GM21423 (cell line): ENCODE measurements around the gene MAPK10.
"Not testable (repeated sequence)": the region's sequence is repeated elsewhere in the genome, so short reads cannot be mapped to it uniquely, and the experiment has no call there.

Source experiments
- ATAC-seq: cut with Tn5 transposase; IDR thresholded peaks from one replicate; pipeline ENCODE4 v1.9.1; 2021; ENCODE audit warnings: mild to moderate bottlenecking, moderate library complexity; ENCODE audit not compliant: unreplicated experiment

Gene MAPK10

DNA sequence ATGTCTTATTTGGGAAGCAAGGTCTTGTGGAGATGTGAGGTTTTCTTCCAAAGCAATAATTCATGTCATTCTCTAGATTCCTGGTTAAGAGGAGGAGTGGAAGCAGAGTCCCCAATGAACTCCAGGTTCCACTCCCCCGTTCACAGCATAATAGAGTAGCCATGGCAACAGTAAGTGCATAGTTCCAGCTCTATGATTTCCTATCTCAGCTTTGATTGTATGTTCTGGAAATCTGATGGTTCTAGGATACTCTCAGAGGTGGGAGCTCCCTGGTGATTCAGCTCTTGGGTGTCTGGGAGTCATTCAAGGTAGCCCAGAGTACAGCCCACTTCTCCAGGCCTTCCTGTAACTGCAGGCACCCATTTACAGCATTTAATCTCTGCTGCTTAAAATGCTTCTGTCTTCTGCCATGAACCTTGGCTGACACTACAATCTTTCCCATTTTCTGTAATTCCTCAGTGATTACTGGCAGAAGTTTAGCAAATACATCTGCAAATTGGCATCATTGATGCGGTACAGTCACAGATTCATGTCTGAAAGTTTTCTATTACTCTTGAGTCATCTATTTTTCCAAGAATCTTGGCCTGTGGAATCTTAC, 242.0 kb downstream of the MAPK10 start:
- no peak for ATAC-seq

DNA sequence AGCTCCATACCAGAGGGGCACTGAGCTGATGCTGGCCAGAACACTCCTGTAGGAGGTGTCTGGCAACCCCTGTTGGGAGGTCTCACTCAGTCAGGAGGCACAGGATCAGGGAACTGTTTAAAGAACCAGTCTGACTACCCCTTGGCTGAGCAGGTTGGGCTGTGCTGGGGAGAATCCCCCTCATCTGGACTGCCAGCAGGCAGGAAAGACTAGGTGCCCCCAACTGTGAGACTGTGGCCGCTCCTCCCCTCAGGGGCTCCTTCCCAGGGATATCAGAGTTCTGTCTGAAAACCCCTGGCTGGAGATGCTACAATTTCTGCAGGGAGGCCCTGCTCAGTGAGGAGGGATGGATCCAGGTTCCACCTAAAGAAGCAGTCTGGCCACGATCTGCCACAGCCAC, 245.3 kb downstream of the MAPK10 start:
- no peak for ATAC-seq

DNA sequence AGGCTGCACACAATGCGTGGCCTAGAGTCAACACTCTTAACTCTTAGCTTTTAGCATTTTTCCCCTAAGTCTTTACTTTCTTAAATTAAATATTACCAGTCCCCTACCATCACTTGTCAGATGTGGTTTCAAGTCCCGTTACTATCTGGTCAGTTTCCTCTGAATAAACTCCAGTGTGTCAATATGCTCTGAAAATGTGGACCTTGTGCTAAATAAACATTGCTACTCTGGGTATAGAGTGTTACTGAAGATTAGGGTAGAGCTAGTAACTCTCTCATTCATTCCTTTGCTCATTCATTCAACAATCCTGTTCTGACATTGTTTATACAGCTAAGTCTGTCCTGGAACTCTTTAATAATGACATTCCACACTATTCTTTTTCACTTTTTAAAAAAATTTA, 251.0 kb downstream of the MAPK10 start:
- no peak for ATAC-seq

- no peak for ATAC-seq
Measured at GRCh38 chr4:86108137-86108536, 251.7 kb downstream of the MAPK10 start.

DNA sequence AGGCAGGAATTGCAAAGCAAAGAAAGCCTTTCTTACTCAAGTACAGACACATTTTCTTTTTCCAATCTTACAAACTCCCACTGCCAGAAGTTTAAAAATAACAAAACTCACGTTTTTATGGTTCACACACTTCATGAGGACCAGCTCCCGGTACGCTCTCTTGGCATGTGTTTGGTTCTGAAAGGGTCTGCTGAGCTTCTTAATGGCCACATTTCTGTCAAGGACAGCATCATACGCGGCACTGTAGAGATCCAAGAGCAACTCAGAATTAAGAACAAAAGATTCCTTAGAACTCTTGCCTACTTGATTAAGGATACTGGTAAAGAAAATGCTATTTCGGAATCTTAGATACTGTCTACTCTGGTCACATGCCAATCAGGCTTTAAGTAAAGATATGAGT, 252.7 kb downstream of the MAPK10 start:
- no peak for ATAC-seq

DNA sequence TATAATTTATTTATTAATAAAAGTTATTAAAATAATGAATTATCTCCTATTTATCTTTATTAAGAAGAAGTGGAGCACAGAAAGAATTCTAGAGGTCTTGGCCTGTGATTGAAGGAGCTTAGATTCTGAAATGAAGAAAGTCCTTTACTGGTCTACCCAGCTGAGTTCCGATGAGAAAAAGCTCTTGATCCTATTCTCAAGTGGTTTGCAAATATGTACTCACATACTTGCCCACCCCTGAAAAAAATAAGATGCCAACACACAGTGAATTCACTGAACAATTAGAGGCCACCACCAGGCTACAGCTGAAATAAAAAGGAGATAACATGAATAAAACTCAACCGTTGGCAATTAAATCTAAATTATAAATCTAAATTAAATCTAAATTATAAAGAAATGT, 253.4 kb downstream of the MAPK10 start:
- no peak for ATAC-seq

GRCh38 chr4:86101841-86102240, 258.0 kb downstream of the MAPK10 start:
- ATAC-seq: no peak

DNA sequence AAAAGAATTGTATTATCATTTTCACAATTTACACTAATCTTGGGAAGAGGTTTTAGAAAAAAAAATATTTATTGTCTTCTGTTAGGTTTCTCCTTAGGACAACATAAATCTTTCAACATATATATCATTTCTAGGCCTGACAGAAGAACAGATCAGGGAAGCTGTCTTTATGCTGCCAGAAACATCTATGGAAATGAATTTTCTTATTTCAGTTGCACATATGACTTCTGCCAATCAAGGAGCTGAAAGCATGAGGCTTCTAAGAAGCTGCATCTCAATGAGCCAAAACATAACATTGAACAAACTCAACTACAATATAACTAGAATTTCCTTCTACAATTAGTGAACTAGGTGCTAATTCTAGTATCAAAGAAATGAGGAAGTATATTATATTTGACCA, 258.4 kb downstream of the MAPK10 start:
- no peak for ATAC-seq

DNA sequence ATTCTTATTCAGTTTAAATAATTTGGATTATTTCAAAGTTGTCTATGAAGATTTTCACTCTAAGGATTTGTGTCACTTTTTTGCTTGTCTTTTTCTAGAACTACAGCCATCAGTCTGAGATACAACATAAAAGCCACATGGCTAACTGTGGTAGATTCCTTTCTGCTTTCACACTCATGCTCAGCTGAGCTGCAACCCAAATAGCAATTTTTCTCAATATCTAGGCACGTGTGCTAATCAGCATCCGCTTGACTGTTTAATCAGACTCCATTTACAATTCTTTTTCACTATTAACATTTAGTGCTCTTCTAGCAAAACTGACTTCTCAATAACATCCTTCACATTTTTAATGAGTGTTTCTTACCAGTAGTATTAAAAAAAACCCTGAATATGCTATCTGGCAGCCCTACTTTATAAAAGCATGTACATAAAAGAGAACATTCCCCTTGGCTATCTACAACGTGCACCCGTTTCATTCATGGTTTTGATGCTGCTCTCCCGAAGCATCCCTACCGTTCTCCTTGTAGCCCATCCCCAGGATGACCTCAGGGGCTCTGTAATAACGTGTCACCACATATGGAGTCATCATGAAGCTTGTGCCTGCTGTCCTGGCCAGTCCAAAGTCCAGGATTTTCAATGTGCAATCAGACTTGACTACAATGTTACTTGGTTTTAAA, 259.2 kb downstream of the MAPK10 start:
- no peak for ATAC-seq

GRCh38 chr4:86099348-86099747, 260.5 kb downstream of the MAPK10 start:
- ATAC-seq: no peak

GRCh38 chr4:86098691-86099090, 261.2 kb downstream of the MAPK10 start:
- no peak for ATAC-seq

GRCh38 chr4:86096373-86096772, 263.5 kb downstream of the MAPK10 start:
- no peak for ATAC-seq

DNA sequence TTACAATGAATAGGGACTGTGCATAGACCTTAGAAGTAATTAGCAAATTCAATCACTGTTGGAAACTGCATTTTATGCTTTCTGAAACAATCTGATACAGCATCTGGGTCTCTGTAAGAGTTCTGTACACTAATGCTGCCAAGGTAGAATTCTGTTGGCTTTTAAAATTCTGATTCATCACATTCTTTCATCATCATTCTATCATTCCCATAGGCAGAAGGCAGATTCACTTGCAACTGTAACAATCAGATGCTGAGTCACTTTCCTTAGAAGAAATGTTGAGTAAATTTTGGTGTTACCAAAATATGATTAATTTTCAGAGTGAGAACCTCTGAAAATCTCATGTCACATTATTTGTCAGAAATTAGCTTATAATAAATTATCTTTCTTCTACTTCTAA, 267.2 kb downstream of the MAPK10 start:
- ATAC-seq: no peak

GRCh38 chr4:86091201-86091600, 268.7 kb downstream of the MAPK10 start:
- ATAC-seq: no peak

DNA sequence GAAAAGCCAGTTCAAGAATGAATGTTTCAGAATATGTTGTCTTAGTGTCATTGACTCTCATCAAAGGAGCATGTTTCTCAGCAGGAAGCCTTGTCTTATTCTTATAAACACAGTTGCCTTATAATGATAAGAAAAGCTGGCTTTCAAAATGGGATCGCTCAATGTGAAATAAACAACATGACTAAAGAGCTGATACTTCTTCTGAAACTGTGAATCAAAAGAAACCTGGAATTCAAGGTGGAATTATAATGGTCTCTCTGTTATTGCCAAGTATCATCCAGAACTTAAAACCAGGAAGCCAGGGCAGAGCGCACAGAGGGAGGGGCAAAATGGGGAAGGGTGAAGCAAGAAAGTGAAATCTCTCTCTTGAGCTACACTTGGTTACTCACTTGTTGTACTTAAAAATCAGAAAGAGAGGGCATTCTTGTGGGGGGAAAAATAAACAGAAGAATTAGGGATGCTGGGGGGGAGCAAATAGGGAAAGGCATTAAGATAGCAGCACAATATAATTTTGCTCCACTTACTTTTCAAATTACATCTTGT, 270.0 kb downstream of the MAPK10 start:
- no peak for ATAC-seq

DNA sequence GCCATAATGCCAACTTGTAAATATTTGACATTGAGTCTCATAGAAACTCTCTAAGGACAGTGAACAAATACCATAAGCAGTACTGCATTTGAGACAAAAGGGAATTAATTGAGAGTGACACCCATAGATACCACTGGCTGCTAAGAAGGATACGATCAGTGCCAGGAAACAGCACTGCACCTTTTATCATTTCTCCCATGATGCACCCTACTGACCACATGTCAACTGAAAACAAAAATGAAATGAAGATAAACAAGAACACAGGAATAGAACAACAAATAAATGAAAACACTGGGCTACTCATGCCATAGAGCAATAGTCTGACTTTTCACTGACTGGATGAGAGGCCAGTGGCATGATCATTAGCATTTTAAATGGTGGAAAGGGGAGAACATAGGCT, 270.8 kb downstream of the MAPK10 start:
- ATAC-seq: no peak

DNA sequence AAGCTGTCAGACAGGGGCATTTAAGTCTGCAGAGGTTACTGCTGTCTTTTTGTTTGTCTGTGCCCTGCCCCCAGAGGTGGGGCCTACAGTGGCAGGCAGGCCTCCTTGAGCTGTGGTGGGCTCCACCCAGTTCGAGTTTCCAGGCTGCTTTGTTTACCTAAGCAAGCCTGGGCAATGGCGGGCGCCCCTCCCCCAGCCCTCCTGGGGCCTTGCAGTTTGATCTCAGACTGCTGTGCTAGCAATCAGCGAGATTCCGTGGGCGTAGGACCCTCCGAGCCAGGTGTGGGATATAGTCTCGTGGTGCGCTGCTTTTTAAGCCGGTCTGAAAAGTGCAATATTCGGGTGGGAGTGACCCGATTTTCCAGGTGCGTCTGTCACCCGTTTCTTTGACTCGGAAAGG, 284.1 kb downstream of the MAPK10 start:
- not testable (repeated sequence) for ATAC-seq

DNA sequence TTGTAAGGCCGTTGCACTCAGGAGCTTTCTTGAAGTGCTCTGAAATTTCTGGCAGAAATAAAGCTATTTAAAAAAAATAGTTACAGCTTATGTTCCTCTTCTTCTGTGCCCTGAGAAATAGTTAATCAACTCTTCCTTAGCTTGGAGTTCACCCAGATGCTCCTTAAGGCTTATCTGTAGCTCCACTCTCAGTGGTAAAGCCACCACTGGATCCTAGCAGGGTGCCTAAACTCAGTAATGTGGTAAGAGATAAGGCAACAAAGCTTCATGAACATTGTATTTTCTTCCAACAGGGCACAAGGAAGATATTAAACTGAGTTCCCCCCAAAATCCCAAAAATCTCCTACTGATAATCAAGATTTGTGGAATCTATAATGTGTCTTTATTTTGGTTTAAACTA, 299.5 kb downstream of the MAPK10 start:
- no peak for ATAC-seq

DNA sequence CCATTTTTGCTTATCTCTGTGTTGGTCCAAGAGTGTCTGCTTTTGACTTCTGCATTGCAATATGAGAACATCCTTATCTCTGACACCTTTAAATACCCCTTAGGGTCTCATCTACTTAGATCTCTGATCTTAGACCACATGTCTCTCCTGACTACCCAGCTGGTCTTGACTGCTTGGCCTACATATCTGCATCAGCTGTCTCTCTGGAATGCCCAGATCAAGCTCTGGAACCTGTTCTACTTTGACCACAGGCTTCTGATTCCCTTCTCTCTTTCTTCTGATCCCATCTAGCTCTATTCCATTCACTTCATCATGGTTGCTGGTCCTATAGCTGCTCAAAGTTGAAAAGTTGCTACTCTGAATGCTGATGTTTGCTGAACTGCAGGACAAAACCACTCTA, 301.2 kb downstream of the MAPK10 start:
- ATAC-seq: no peak

DNA sequence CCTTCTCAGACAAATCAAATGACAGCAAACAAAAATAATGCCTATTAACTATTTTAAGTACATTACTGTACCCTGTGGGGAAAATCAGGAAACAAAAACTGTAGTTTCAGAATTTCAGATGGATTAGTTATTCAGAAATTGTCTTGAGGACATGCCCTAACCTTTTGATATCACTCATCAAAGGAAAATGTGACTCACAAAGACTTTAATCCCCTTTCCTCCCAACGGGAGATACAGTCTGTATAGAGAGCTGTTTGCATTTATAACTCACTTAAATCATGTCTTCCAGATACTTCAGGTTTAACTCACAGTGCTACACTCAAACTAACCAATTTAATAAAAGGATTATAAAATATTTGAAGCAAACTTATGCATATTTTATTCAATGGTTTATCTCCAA, 304.0 kb downstream of the MAPK10 start:
- no peak for ATAC-seq

DNA sequence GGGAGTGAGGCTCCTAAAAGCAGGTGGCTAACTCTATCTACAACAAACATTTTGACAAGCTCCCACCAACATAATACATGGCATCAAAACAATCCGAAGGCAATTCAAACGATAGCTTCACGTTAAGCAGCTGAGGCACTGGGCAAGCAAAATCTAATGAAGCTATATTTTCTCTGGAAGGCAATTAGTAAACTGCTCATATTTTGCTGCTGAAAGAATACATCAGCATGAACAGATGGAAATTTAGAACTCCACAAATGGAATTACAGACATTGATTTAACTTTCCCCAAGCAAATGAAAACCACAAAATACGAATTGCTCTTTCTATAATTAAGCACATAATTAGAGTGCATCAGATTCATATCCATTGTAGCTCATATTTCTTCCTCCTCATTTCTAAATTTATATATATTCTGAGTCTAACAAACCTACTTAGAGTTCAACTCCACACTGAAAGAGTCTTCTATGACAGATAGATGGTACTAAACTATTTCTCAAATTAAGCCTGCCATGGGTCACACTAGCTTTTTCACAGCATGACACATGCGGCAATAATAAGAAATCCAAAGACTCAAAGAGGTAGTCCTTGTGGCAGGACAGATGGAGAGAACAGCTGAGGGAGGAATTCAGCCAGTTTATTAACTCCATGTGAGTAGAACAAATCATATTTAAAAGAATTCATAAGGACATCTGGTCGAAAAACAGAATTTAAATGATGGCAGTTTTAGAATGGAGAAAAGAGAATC, 305.4 kb downstream of the MAPK10 start:
- ATAC-seq: no peak

GRCh38 chr4:86050496-86050895, 309.4 kb downstream of the MAPK10 start:
- no peak for ATAC-seq
